ENCODE data around the gene CAMK4.

DNA sequence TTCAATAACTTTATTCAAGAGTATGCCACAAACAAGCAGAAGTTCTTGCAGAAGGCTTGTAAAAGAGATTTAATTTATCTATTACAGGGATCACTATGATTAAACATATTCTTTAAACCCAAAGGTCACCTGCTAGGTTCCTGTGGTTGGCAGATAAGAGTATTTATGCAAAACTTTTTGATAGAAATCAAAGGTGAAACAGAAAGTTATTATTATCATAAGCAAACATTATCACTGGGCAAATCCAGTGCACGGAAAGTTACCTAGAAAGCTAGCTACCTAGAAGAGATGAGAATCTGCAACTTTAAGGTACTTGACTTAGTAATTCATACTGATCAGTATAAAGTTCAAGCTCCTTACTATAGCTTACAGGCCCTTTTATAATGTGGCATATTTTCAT is 284.9 kb downstream of the CAMK4 start:
- TF ChIP-seq CTCF (IDR thresholded peaks at IDR 0.05) (no peak), POLR2AphosphoS5 (IDR thresholded peaks at IDR 0.05) (no peak), POLR2A (IDR thresholded peaks at IDR 0.05) (no peak)

All from gastroesophageal sphincter (tissue), 3 donors.